Neural cell (in vitro differentiated cells): Measurements from ENCODE around the gene IL22RA2. TPM values are rescaled to one million over a fixed set of nuclear protein-coding genes. Genes with fewer than 3 reads are reported as not detected.

ENCODE experiments used
- H2AFZ ChIP-seq: fragments of 200-600, 300-800 bp; sonication (generic), shearing (Covaris generic); 2 replicates; pipeline ENCODE4 v1.6.0; 2014; ENCODE audit warnings: low read depth, mild to moderate bottlenecking, antibody characterized with exemption, low read length, moderate library complexity
- H3F3A ChIP-seq: fragments of 200-600 bp; shearing (Covaris generic); 2 replicates; pipeline ENCODE4 v1.6.1; 2016; ENCODE audit warnings: mild to moderate bottlenecking, moderate library complexity, mixed read lengths, antibody characterized with exemption, low read length; ENCODE audit not compliant: insufficient read depth, poor library complexity, severe bottlenecking
- H3K27ac ChIP-seq: fragments of 200-600, 300-800 bp; sonication (generic), shearing (Covaris generic); 2 replicates; pipeline ENCODE4 v1.5.1; 2014; ENCODE audit warnings: mild to moderate bottlenecking, low read length, moderate library complexity
- H3K27me3 ChIP-seq: fragments of 300-800, 200-600 bp; sonication (generic), shearing (Covaris generic); 2 replicates; pipeline ENCODE4 v1.6.0; 2014; ENCODE audit warnings: mild to moderate bottlenecking, low read depth, low read length, moderate library complexity; ENCODE audit not compliant: insufficient read depth
- H3K36me3 ChIP-seq: fragments of 300-800, 200-600 bp; sonication (generic), shearing (Covaris generic); 2 replicates; pipeline ENCODE4 v1.5.1; 2014; ENCODE audit warnings: mild to moderate bottlenecking, antibody characterized with exemption, low read length, moderate library complexity; ENCODE audit not compliant: insufficient read depth
- H3K4me2 ChIP-seq: fragments of 300-800, 200-600 bp; sonication (generic), shearing (Covaris generic); 2 replicates; pipeline ENCODE4 v1.6.0; 2014; ENCODE audit warnings: mild to moderate bottlenecking, low read length
- H3K4me3 ChIP-seq: fragments of 300-800, 200-600 bp; sonication (generic), shearing (Covaris generic); 2 replicates; pipeline ENCODE4 v1.5.1; 2014; ENCODE audit warnings: mild to moderate bottlenecking, low read length, moderate library complexity
- H3K79me2 ChIP-seq: fragments of 200-600 bp; shearing (Covaris generic); replicated peaks from 2 replicates; pipeline ENCODE4 v1.6.0; 2014; ENCODE audit warnings: mild to moderate bottlenecking, low read length, moderate library complexity; ENCODE audit not compliant: insufficient read depth
- H3K9ac ChIP-seq: fragments of 300-800, 200-600 bp; sonication (generic), shearing (Covaris generic); 2 replicates; pipeline ENCODE4 v1.6.1; 2016; ENCODE audit warnings: mild to moderate bottlenecking, low read length, mixed read lengths
- H3K9me2 ChIP-seq: fragments of 200-600 bp; shearing (Covaris generic); 2 replicates; pipeline ENCODE4 v1.6.1; 2016; ENCODE audit warnings: mild to moderate bottlenecking, low read length, mixed read lengths; ENCODE audit not compliant: insufficient read depth
- H3K9me3 ChIP-seq: fragments of 200-600, 300-800 bp; sonication (generic), shearing (Covaris generic); 2 replicates; pipeline ENCODE4 v1.6.1; 2016; ENCODE audit warnings: mild to moderate bottlenecking, mixed run types, low read length, moderate library complexity, mixed read lengths
- H4K20me1 ChIP-seq: fragments of 200-600 bp; shearing (Covaris generic); 2 replicates; pipeline ENCODE4 v1.6.1; 2016; ENCODE audit warnings: mild to moderate bottlenecking, mixed run types; ENCODE audit not compliant: insufficient read depth
- CTCF ChIP-seq: fragments of 450-650 bp; IDR thresholded peaks from 2 replicates; pipeline ENCODE4 v1.5.1; 2014; ENCODE audit warnings: antibody characterized with exemption, mild to moderate bottlenecking, moderate library complexity; ENCODE audit not compliant: poor library complexity, severe bottlenecking
- EP300 ChIP-seq: fragments of 450-650 bp; conservative IDR thresholded peaks from 2 replicates; pipeline ENCODE4 v1.6.1; 2014; ENCODE audit warnings: antibody characterized with exemption, mild to moderate bottlenecking, moderate library complexity; ENCODE audit not compliant: poor library complexity, severe bottlenecking
- EZH2 ChIP-seq: fragments of 200-600, 300-800 bp; shearing (Covaris generic), sonication (generic); IDR thresholded peaks from 2 replicates; pipeline ENCODE4 v1.6.1; 2014; ENCODE audit warnings: antibody characterized with exemption, low read length, borderline replicate concordance, mild to moderate bottlenecking; ENCODE audit not compliant: insufficient read depth, poor library complexity, severe bottlenecking
- MXI1 ChIP-seq: fragments of 450-650 bp; conservative IDR thresholded peaks from 2 replicates; pipeline ENCODE4 v1.6.1; 2014; ENCODE audit warnings: antibody characterized with exemption, mild to moderate bottlenecking; ENCODE audit not compliant: poor library complexity, severe bottlenecking
- POLR2AphosphoS5 ChIP-seq: IDR thresholded peaks from 2 replicates; pipeline ENCODE4 v1.6.1; 2012
- RAD21 ChIP-seq: fragments of 450-650 bp; conservative IDR thresholded peaks from 2 replicates; pipeline ENCODE4 v1.6.1; 2014; ENCODE audit warnings: antibody characterized with exemption, mild to moderate bottlenecking, moderate library complexity
- SMC3 ChIP-seq: fragments of 450-650 bp; conservative IDR thresholded peaks from 2 replicates; pipeline ENCODE4 v1.6.1; 2014; ENCODE audit warnings: antibody characterized with exemption, mild to moderate bottlenecking, moderate library complexity; ENCODE audit not compliant: poor library complexity
- TAF1 ChIP-seq: IDR thresholded peaks from 2 replicates; pipeline ENCODE4 v1.6.1; 2012; ENCODE audit warnings: low read depth
- polyA plus RNA-seq: library from polyadenylated mRNA; depleted of rRNA; stranded (reverse); fragments of >200 nt; gene quantifications from 2 replicates; pipeline ENCODE4 v1.2.3, GENCODE V29; 2014
- TF ChIP-seq, protein P1 (sequence below): IDR thresholded peaks from 2 replicates; pipeline ENCODE4 v1.6.1; 2012; ENCODE audit warnings: borderline replicate concordance

IL22RA2 gene
- polyA plus RNA-seq, 1 donor from 2014 or later, result not detected

- Histone ChIP-seq H3K36me3 (no peaks in the 10 kb centered on the region), H3K9ac (no peak overlapping the region), H3F3A (no peaks in the 10 kb centered on the region), H3K79me2 (no peaks in the 10 kb centered on the region), H3K4me2 (no peak overlapping the region), H3K4me3 (no peak overlapping the region), H3K9me2 (no peaks in the 10 kb centered on the region), H3K9me3 (no peaks in the 10 kb centered on the region), H3K27me3 (no peaks in the 10 kb centered on the region), H2AFZ (no peak overlapping the region), H4K20me1 (no peaks in the 10 kb centered on the region), H3K27ac (no peak overlapping the region)
- TF ChIP-seq, protein P1, sequence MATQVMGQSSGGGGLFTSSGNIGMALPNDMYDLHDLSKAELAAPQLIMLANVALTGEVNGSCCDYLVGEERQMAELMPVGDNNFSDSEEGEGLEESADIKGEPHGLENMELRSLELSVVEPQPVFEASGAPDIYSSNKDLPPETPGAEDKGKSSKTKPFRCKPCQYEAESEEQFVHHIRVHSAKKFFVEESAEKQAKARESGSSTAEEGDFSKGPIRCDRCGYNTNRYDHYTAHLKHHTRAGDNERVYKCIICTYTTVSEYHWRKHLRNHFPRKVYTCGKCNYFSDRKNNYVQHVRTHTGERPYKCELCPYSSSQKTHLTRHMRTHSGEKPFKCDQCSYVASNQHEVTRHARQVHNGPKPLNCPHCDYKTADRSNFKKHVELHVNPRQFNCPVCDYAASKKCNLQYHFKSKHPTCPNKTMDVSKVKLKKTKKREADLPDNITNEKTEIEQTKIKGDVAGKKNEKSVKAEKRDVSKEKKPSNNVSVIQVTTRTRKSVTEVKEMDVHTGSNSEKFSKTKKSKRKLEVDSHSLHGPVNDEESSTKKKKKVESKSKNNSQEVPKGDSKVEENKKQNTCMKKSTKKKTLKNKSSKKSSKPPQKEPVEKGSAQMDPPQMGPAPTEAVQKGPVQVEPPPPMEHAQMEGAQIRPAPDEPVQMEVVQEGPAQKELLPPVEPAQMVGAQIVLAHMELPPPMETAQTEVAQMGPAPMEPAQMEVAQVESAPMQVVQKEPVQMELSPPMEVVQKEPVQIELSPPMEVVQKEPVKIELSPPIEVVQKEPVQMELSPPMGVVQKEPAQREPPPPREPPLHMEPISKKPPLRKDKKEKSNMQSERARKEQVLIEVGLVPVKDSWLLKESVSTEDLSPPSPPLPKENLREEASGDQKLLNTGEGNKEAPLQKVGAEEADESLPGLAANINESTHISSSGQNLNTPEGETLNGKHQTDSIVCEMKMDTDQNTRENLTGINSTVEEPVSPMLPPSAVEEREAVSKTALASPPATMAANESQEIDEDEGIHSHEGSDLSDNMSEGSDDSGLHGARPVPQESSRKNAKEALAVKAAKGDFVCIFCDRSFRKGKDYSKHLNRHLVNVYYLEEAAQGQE, result no peak
- TF ChIP-seq SMC3 (no peak), EP300 (no peak), CTCF (no peak), RAD21 (no peak), EZH2 (no peak), TAF1 (no peak), MXI1 (no peak), POLR2AphosphoS5 (no peak)
Measured at GRCh38 chr6:137097057-137097456, 76.4 kb downstream of the IL22RA2 start.

DNA sequence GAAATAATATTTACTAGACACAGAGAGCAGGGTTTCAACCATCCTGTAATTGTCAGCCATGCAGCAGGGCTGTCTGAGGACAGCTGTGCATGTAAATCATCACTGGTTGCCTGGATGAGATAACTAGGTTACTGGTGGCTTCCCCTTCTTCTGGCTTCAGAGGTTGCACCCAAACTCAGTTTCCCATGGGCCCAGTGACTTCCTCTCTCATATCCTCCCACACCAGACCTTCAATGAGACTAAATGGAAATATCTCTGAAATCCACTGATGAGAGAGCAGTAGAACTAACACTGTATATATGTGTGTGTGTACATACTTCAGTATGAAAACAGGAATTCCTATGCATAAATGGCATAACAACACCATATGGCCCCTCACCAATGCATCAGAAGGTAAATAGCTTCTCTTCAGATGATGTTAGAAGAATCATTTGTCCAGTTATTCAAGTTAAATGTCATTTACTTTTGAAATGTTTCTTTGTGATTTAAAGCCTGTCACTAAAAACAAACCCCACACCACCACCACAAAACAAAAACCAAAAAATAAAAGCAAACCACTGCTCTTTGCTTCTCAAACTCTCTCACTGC, 77.7 kb downstream of the IL22RA2 start:
- Histone ChIP-seq H4K20me1 (no peaks in the 10 kb centered on the region), H3K79me2 (no peaks in the 10 kb centered on the region), H3K27ac (no peak overlapping the region), H3K4me2 (no peak overlapping the region), H3K27me3 (no peaks in the 10 kb centered on the region), H3K36me3 (no peaks in the 10 kb centered on the region), H3F3A (no peaks in the 10 kb centered on the region), H3K4me3 (no peak overlapping the region), H3K9ac (no peak overlapping the region), H2AFZ (no peak overlapping the region), H3K9me2 (no peaks in the 10 kb centered on the region), H3K9me3 (no peaks in the 10 kb centered on the region)
- no peak for TF ChIP-seq RAD21
- TF ChIP-seq EZH2, result no peak
- TF ChIP-seq, protein P1, result no peak
- TF ChIP-seq EP300, result no peak
- TF ChIP-seq TAF1, result no peak
- TF ChIP-seq CTCF, result no peak
- TF ChIP-seq POLR2AphosphoS5, result no peak
- no peak for TF ChIP-seq SMC3
- no peak for TF ChIP-seq MXI1
